ENCODE results near the gene MSH6.
"Not testable (repeated sequence)": the region's sequence is repeated elsewhere in the genome, so short reads cannot be mapped to it uniquely, and the experiment has no call there.

The MSH6 gene

GRCh38 chr2:47850198-47850597, 67.3 kb downstream of the MSH6 start:
- H3K27me3 Mint-ChIP-seq = no peaks in the 10 kb centered on the region
- ATAC-seq = no peak
- H3K27ac Mint-ChIP-seq = no peak overlapping the region
- no peak overlapping the region for H3K4me3 Mint-ChIP-seq
- H3K4me1 Mint-ChIP-seq = peaks cover 51% of the 10 kb centered on the region
- peaks cover 13% of the 10 kb centered on the region for H3K36me3 Mint-ChIP-seq
- H3K9me3 Mint-ChIP-seq = no peaks in the 10 kb centered on the region

- not testable (repeated sequence) for H3K36me3 Mint-ChIP-seq, H3K4me3 Mint-ChIP-seq, H3K27me3 Mint-ChIP-seq, H3K9me3 Mint-ChIP-seq, ATAC-seq
- Mint-ChIP-seq H3K4me1 (peaks cover 66% of the 10 kb centered on the region), H3K27ac (peak overlapping the region; percentile 14)
Observed at GRCh38 chr2:47853067-47853777, 70.3 kb downstream of the MSH6 start.

Data from stimulated activated memory B cell treated with anti-CD40 and anti-IgM and Interleukin-4, amounts not matched to agents 10 μg/mL and 1 μg/mL and 100 μg/mL, for 72 hours (primary cell).